Body of pancreas (tissue), 4 donors: ENCODE data around the gene NOTCH3. TPM values are rescaled to one million over a fixed set of nuclear protein-coding genes. Genes with fewer than 3 reads are reported as not detected.

Source experiments
- ATAC-seq: fragments of 150-250 bp; one replicate; pipeline ENCODE4 v1.9.1; 2016
- DNase-seq, 4 donors: peaks; one replicate each; pipeline ENCODE4 v3.0.0-alpha.2; 2019
- H3K27ac ChIP-seq, 4 donors: fragments of 200-600 bp; sonication (generic); 1 replicate in 3 of 4; 2 replicates in 1 of 4; pipeline versions ENCODE4 v1.5.1 to v1.6.1; 2016 to 2019; ENCODE audit warnings: mild to moderate bottlenecking in 1 of 4, mixed read lengths in 1 of 4, moderate library complexity in 1 of 4
- H3K27me3 ChIP-seq, 2 donors: fragments of 200-600 bp; sonication (generic); one replicate each; pipeline ENCODE4 v1.6.0; 2016; ENCODE audit warnings: mild to moderate bottlenecking in 1 of 2
- H3K36me3 ChIP-seq, 2 donors: fragments of 200-600 bp; sonication (generic); replicated peaks in 1 of 2; 2 replicates each; pipeline ENCODE4 v1.5.1; 2016; ENCODE audit warnings: low read depth in 2 of 2; ENCODE audit not compliant: insufficient read depth in 1 of 2
- H3K4me1 ChIP-seq: fragments of 200-600 bp; sonication (generic); one replicate; pipeline ENCODE4 v1.6.0; 2016
- H3K4me3 ChIP-seq, 2 donors: fragments of 200-600 bp; sonication (generic); 1 replicate in 1 of 2; 2 replicates in 1 of 2; pipeline ENCODE4 v1.5.1; 2016 to 2019
- H3K9me3 ChIP-seq, 3 donors: fragments of 200-600 bp; sonication (generic); 1 replicate in 2 of 3; 2 replicates in 1 of 3; pipeline ENCODE4 v1.5.1; 2016
- POLR2A ChIP-seq, 3 donors: fragments of 450-650 bp; IDR thresholded peaks; one replicate each; pipeline ENCODE4 v1.6.1; 2016; ENCODE audit warnings: antibody characterized with exemption in 3 of 3, mild to moderate bottlenecking in 2 of 3
- WGBS, 2 donors: methylation state at CpG; one replicate each; pipeline ENCODE4 v1.1.5; 2017; 5-methylcytosine and 5-hydroxymethylcytosine counted together
- intact Hi-C: fragments of 100-400 bp; cut with DNase I; formaldehyde crosslinking; loops from one replicate; pipeline ENCODE4 v1.15.1; 2023
- total RNA-seq, 2 donors: library from RNA; depleted of rRNA; stranded (reverse); fragments of >200 nt; gene quantifications; one replicate each; pipeline ENCODE4 v1.1.0, GENCODE V29; 2016
- TF ChIP-seq, protein P1 (sequence below), 7 experiments: fragments of 450-650 bp in 4 of 7; fragments of 200-600 bp in 3 of 7; sonication (generic) in 3 of 7; IDR thresholded peaks; one replicate each; pipeline ENCODE4 v1.5.1; 2016 to 2019; ENCODE audit warnings: antibody characterized with exemption in 7 of 7

NOTCH3 gene
- total RNA-seq, 2 donors from 2014 or later: 20.2 to 33.9 TPM

- WGBS, 2 donors: 83 to 95% methylated on average over 1 to 2 of the region's 2 CpGs
- no peak for DNase-seq
Measured at GRCh38 chr19:15118248-15118647, 82.5 kb downstream of the NOTCH3 start.

DNA sequence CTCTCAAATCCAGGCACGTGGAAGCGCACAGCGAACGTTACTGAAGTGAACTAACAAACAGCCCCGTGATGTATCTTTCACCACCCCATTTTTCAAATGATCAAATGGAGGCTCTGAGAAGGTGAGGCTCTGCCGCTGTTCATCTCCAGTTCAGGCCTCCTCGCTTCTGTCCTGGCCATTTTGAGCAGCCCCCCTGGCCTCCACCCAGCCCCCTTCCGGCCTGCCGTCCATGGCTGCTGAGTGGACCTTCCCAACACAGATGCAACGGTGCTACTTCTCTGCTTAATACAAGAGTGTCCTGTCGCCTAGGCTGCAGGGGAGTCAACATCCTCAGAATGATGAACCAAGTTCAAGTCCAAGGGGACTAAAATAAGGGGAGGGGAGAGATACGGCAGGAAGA is 83.9 kb downstream of the NOTCH3 start:
- H3K27ac ChIP-seq: no peak overlapping the region
- no peak for DNase-seq
- no peak for ATAC-seq
- H3K27me3 ChIP-seq: no peaks in the 10 kb centered on the region
- H3K9me3 ChIP-seq: no peaks in the 10 kb centered on the region
- H3K4me3 ChIP-seq: no peak overlapping the region
- peaks cover 0 to 26% of the 10 kb centered on the region in 2 donors for H3K36me3 ChIP-seq
- intact Hi-C loops: no loop called here
- TF ChIP-seq POLR2A (IDR thresholded peaks at IDR 0.05): no peak
- TF ChIP-seq, protein P1, sequence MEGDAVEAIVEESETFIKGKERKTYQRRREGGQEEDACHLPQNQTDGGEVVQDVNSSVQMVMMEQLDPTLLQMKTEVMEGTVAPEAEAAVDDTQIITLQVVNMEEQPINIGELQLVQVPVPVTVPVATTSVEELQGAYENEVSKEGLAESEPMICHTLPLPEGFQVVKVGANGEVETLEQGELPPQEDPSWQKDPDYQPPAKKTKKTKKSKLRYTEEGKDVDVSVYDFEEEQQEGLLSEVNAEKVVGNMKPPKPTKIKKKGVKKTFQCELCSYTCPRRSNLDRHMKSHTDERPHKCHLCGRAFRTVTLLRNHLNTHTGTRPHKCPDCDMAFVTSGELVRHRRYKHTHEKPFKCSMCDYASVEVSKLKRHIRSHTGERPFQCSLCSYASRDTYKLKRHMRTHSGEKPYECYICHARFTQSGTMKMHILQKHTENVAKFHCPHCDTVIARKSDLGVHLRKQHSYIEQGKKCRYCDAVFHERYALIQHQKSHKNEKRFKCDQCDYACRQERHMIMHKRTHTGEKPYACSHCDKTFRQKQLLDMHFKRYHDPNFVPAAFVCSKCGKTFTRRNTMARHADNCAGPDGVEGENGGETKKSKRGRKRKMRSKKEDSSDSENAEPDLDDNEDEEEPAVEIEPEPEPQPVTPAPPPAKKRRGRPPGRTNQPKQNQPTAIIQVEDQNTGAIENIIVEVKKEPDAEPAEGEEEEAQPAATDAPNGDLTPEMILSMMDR (IDR thresholded peaks at IDR 0.05): no peak
- no peaks in the 10 kb centered on the region for H3K4me1 ChIP-seq
- WGBS, 2 donors: 93 to 95% methylated on average over 12 of the region's 12 CpGs

More at GRCh38 chr19:15118248-15118647, 82.5 kb downstream of the NOTCH3 start:
- no peaks in the 10 kb centered on the region for H3K4me1 ChIP-seq
- H3K36me3 ChIP-seq: peaks cover 0 to 32% of the 10 kb centered on the region in 2 donors
- no peaks in the 10 kb centered on the region for H3K27me3 ChIP-seq
- ATAC-seq: no peak
- intact Hi-C loops: no loop called here
- TF ChIP-seq, protein P1 (IDR thresholded peaks at IDR 0.05): no peak
- no peak for TF ChIP-seq POLR2A (IDR thresholded peaks at IDR 0.05)
- H3K27ac ChIP-seq: no peak overlapping the region
- no peak overlapping the region for H3K4me3 ChIP-seq
- H3K9me3 ChIP-seq: no peaks in the 10 kb centered on the region

DNA sequence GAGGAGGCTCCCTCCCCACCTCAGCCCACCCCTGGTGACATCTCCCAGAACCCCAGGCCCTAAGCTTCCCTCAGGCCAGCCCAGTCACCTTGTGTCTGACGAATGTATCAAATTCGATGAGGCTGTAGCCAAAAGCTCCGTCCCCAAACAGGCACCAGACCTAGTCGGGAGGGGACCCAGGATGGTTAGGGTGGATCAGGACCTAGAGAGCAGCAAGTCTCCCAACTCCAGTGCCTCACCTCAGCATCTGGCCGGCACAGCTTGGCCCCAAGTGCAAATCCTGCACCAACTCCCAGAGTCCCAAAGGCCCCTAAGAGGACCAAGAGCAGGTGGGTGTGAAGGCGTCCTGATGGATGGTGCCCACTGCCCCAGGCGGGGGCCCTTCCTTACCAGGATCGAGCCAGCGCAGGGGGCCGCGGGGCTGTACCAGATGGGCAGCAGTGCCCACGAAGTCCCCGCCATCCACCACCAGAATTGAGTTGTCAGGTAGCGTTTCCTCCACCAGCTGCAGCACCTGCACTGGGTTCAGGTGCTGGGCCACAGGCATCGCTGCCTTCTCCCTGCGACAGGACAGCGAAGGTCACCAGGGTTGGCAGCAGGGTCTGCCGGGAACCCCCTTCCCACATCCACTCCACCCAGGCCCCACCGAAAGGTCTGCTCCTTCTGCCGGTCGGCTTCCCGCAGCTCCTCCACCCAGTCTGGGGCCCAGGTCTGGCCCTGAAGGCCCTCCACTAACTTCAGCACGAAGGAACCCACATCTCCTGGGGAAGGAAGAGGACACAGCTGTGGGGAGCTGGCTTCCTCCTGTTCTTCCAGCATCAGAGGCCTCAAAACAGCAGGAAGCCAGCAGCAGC is 84.8 kb downstream of the NOTCH3 start:
- H3K9me3 ChIP-seq: no peaks in the 10 kb centered on the region
- ATAC-seq: no peak

GRCh38 chr19:15115080-15115479 is 85.7 kb downstream of the NOTCH3 start:
- no peak for ATAC-seq
- peaks cover 0 to 26% of the 10 kb centered on the region in 2 donors for H3K36me3 ChIP-seq
- DNase-seq: peak; percentile 39 to 60 (median 51)
- intact Hi-C loops: no loop called here
- H3K4me3 ChIP-seq: no peak overlapping the region
- no peaks in the 10 kb centered on the region for H3K27me3 ChIP-seq
- H3K9me3 ChIP-seq: no peaks in the 10 kb centered on the region
- no peaks in the 10 kb centered on the region for H3K4me1 ChIP-seq
- TF ChIP-seq, protein P1 (IDR thresholded peaks at IDR 0.05): no peak
- TF ChIP-seq POLR2A (IDR thresholded peaks at IDR 0.05): no peak
- H3K27ac ChIP-seq: no peak overlapping the region
- WGBS, 2 donors: 86 to 92% methylated on average over 9 to 11 of the region's 13 CpGs

More for the DNA sequence above, 84.8 kb downstream of the NOTCH3 start:
- TF ChIP-seq POLR2A (IDR thresholded peaks at IDR 0.05): no peak
- TF ChIP-seq, protein P1 (IDR thresholded peaks at IDR 0.05): no peak
- Histone ChIP-seq H3K36me3 (peaks cover 0 to 26% of the 10 kb centered on the region in 2 donors), H3K4me1 (no peaks in the 10 kb centered on the region), H3K4me3 (no peak overlapping the region), H3K27ac (no peak overlapping the region), H3K27me3 (no peaks in the 10 kb centered on the region)
- WGBS, 2 donors: 86 to 91% methylated on average over 13 to 18 of the region's 23 CpGs
- no peak for DNase-seq
- intact Hi-C loops: no loop called here
